Neural cell (in vitro differentiated cells): ENCODE data around the gene SLC25A24.

Source experiments
- EZH2 ChIP-seq: fragments of 200-600, 300-800 bp; shearing (Covaris generic), sonication (generic); IDR thresholded peaks from 2 replicates; pipeline ENCODE4 v1.6.1; 2014; ENCODE audit warnings: antibody characterized with exemption, low read length, borderline replicate concordance, mild to moderate bottlenecking; ENCODE audit not compliant: insufficient read depth, poor library complexity, severe bottlenecking
- MXI1 ChIP-seq: fragments of 450-650 bp; conservative IDR thresholded peaks from 2 replicates; pipeline ENCODE4 v1.6.1; 2014; ENCODE audit warnings: antibody characterized with exemption, mild to moderate bottlenecking; ENCODE audit not compliant: poor library complexity, severe bottlenecking
- POLR2AphosphoS5 ChIP-seq: IDR thresholded peaks from 2 replicates; pipeline ENCODE4 v1.6.1; 2012
- TF ChIP-seq, protein P1 (sequence below): fragments of 450-650 bp; IDR thresholded peaks from 2 replicates; pipeline ENCODE4 v1.5.1; 2014; ENCODE audit warnings: antibody characterized with exemption, mild to moderate bottlenecking, moderate library complexity; ENCODE audit not compliant: poor library complexity, severe bottlenecking
- TF ChIP-seq, protein P2 (sequence below): IDR thresholded peaks from 2 replicates; pipeline ENCODE4 v1.6.1; 2012; ENCODE audit warnings: borderline replicate concordance

DNA sequence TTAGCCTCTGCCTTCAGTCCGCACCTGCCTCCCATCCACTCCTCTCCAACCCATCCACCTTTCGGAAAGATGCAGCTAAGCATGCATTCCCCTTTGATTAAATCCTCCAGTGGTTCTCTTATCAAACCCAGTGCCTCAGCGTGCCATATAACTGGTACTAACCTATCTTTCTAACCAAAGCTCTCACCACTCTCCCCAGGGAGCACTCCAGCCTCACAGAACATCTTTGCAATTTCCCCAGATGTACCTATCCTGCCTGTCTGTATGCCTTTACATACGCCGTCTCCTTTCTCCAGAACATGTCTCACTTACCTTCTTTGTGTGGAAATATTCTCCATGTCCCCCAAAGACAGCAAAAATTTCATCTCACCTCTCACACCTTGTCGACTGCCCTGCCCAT lies 80.0 kb downstream of the SLC25A24 start:
- TF ChIP-seq, protein P1, sequence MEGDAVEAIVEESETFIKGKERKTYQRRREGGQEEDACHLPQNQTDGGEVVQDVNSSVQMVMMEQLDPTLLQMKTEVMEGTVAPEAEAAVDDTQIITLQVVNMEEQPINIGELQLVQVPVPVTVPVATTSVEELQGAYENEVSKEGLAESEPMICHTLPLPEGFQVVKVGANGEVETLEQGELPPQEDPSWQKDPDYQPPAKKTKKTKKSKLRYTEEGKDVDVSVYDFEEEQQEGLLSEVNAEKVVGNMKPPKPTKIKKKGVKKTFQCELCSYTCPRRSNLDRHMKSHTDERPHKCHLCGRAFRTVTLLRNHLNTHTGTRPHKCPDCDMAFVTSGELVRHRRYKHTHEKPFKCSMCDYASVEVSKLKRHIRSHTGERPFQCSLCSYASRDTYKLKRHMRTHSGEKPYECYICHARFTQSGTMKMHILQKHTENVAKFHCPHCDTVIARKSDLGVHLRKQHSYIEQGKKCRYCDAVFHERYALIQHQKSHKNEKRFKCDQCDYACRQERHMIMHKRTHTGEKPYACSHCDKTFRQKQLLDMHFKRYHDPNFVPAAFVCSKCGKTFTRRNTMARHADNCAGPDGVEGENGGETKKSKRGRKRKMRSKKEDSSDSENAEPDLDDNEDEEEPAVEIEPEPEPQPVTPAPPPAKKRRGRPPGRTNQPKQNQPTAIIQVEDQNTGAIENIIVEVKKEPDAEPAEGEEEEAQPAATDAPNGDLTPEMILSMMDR = no peak
- TF ChIP-seq MXI1 (no peak), POLR2AphosphoS5 (no peak), EZH2 (no peak)
- TF ChIP-seq, protein P2, sequence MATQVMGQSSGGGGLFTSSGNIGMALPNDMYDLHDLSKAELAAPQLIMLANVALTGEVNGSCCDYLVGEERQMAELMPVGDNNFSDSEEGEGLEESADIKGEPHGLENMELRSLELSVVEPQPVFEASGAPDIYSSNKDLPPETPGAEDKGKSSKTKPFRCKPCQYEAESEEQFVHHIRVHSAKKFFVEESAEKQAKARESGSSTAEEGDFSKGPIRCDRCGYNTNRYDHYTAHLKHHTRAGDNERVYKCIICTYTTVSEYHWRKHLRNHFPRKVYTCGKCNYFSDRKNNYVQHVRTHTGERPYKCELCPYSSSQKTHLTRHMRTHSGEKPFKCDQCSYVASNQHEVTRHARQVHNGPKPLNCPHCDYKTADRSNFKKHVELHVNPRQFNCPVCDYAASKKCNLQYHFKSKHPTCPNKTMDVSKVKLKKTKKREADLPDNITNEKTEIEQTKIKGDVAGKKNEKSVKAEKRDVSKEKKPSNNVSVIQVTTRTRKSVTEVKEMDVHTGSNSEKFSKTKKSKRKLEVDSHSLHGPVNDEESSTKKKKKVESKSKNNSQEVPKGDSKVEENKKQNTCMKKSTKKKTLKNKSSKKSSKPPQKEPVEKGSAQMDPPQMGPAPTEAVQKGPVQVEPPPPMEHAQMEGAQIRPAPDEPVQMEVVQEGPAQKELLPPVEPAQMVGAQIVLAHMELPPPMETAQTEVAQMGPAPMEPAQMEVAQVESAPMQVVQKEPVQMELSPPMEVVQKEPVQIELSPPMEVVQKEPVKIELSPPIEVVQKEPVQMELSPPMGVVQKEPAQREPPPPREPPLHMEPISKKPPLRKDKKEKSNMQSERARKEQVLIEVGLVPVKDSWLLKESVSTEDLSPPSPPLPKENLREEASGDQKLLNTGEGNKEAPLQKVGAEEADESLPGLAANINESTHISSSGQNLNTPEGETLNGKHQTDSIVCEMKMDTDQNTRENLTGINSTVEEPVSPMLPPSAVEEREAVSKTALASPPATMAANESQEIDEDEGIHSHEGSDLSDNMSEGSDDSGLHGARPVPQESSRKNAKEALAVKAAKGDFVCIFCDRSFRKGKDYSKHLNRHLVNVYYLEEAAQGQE = no peak
